Activated T-cell treated with anti-CD3 and anti-CD28 coated beads, Interleukin-2, amount 50 U/mL, for 24 hours (primary cell): ENCODE results near the gene COQ3.

Experiments
- DNase-seq: peaks from one replicate; pipeline ENCODE4 v3.0.0-alpha.2; 2020
- H3K27ac Mint-ChIP-seq: 2 replicates; pipeline ENCODE4 v1.8.0; 2020; ENCODE audit warnings: mild to moderate bottlenecking, mixed read lengths
- H3K27me3 Mint-ChIP-seq: 2 replicates; pipeline ENCODE4 v1.8.0; 2020; ENCODE audit warnings: mixed read lengths
- H3K36me3 Mint-ChIP-seq: 2 replicates; pipeline ENCODE4 v1.8.0; 2020; ENCODE audit warnings: low read depth, mixed read lengths
- H3K4me1 Mint-ChIP-seq: 2 replicates; pipeline ENCODE4 v1.8.0; 2020; ENCODE audit warnings: low read depth, mixed read lengths
- H3K4me3 Mint-ChIP-seq: 2 replicates; pipeline ENCODE4 v1.8.0; 2020; ENCODE audit warnings: mild to moderate bottlenecking, moderate library complexity, mixed read lengths
- H3K9me3 Mint-ChIP-seq: 2 replicates; pipeline ENCODE4 v1.8.0; 2020; ENCODE audit warnings: mixed read lengths

COQ3 gene, protein sequence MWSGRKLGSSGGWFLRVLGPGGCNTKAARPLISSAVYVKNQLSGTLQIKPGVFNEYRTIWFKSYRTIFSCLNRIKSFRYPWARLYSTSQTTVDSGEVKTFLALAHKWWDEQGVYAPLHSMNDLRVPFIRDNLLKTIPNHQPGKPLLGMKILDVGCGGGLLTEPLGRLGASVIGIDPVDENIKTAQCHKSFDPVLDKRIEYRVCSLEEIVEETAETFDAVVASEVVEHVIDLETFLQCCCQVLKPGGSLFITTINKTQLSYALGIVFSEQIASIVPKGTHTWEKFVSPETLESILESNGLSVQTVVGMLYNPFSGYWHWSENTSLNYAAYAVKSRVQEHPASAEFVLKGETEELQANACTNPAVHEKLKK

DNA sequence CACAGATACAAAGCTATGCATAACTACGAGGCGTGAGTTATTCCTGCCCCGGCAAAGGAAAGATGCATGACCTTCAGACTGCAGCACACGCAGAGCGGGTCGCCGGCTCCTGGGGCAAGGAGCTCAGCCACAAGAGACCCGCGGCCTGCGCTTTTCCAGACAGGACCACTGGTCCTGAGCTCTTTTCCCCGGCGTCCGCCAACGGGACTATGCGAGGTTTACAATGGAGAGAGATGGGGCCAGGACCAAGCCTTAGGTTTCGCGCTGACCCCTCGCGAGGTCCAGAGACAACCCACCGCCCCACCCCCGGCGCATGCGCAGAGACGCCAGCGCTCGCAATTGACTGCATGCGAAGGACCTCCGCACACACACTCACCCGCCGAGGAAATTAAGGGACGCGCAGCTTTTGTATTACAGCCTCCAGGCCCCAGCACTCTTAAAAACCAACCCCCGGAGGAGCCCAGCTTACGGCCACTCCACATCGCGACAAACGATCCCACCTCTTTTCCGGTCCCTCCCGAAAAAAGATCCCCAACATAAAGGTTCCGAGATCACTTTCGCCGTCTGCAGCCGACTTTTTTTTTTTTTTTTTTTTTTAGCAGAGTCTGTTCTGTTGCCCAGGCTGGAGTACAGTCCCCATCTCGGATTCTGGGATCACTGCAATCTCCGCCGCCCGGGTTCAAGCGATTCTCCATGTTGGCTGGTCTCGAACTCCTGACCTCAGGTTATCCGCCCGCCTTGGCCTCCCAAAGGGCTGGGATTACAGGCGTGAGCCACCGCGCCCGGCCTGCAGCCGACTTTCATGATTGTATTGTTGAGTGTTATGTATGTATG lies at the start of gene COQ3:
TSS of gene COQ3 (minus strand) at position 498 of the 834 bp plus-strand sequence. CDS start at position 482, 16 bp downstream.
- Mint-ChIP-seq H3K36me3 (peaks cover 37% of the 10 kb centered on the region), H3K4me3 (peak within 1 kb of the TSS; percentile 97), H3K9me3 (no peaks in the 10 kb centered on the region), H3K4me1 (peaks cover 21% of the 10 kb centered on the region), H3K27me3 (no peaks in the 10 kb centered on the region), H3K27ac (peak within 1 kb of the TSS; percentile 96)
- DNase-seq, result peak; percentile 83

DNA sequence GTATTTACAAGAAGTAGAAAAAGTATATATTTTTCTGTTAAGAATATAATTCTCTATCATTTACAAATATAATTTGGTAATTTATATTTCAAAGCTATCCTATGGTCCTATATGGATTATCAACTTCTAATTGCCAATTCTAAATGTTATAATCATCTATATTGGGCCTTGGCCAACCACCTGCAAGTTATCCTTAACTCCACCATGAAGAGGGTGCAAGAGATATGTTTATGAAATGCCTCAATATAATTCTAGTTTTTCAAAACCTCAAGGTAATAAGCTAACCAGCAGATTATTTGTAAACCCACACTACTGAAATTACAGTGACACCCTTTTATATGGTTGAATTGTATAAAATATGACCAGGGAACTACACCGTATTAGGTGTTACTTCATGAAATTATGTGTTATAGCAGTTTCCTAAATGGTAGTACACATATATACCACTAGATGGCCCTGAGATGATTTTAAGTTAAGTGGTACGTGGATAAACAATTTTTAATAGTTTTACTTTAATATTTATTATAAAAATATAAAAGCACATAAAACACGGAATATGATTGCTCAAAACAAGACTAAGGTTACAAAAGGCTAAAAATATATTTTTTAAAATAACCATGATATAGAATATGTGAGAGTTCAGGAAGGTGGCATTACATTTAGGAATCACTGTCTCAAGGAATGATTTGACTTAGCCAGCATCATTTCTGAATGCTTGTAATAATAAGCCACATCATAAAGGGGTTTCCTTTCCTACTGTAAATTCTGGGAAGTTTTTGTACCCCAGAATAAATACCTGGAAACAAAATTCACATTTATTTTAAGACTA lies 40.9 kb upstream of the COQ3 start:
- Mint-ChIP-seq H3K4me1 (no peaks in the 10 kb centered on the region), H3K9me3 (no peaks in the 10 kb centered on the region), H3K4me3 (no peak overlapping the region), H3K36me3 (peaks cover 66% of the 10 kb centered on the region), H3K27me3 (no peaks in the 10 kb centered on the region), H3K27ac (no peak overlapping the region)
- no peak for DNase-seq

DNA sequence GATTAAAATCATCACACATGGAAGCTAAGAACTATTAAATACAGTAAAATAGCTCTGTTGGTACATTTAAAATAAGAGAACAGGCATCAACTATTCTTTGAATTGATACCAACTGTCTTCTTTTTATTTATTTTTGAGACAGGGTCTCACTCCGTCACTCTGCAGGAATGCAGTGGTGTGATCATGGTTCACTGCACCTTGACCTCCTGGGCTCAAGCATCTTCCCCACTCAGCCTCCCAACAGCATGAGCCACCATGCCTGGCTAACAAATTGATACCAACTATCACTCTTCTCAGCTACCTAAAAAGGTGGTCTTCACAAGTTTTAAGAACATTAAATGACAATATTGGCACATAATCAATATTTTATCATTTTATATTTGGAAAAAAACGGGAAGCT lies 38.9 kb upstream of the COQ3 start:
- no peak for DNase-seq
- Mint-ChIP-seq H3K27me3 (no peaks in the 10 kb centered on the region), H3K4me3 (no peak overlapping the region), H3K27ac (no peak overlapping the region), H3K9me3 (no peaks in the 10 kb centered on the region), H3K36me3 (peaks cover 64% of the 10 kb centered on the region), H3K4me1 (peaks cover 5% of the 10 kb centered on the region)

DNA sequence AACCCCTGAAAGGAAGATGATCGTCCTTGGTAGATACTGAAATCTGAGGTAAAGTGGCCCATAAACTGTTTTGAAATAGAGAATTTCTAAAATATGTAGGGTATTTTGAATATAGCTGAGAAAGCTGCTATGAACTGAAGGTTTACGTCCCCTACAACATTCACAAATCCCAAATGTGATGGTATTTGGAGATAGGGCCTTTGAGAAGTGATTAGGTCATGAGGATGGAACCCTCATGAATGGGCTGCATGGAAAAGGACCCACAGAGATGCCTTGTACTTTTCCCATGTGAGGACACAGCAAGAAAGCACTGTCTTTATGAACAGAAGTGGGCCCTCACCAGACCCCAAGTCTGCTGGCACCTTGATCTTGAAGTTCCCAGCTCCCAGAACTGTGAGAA lies 37.9 kb upstream of the COQ3 start:
- no peaks in the 10 kb centered on the region for H3K27me3 Mint-ChIP-seq
- H3K4me3 Mint-ChIP-seq, result no peak overlapping the region
- H3K9me3 Mint-ChIP-seq, result no peaks in the 10 kb centered on the region
- H3K4me1 Mint-ChIP-seq, result peaks cover 15% of the 10 kb centered on the region
- DNase-seq, result no peak
- peaks cover 64% of the 10 kb centered on the region for H3K36me3 Mint-ChIP-seq
- H3K27ac Mint-ChIP-seq, result no peak overlapping the region

DNA sequence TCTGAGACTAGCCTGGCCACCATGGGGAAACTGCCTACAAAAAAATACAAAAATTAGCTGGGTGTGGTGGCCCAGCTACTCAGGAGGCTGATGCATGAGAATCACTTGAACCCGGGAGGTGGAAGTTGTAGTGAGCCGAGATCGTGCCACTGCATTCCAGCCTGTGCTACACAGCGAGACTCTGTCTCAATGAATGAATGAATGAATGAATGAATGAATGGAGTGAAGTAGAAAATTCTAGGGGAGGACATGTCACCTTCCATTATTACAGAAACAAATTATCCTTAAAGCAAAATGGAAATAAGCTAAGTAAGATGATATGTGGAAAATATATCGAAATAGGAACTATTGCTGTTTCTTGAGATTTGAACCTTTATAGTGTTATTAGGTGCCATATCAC lies 34.0 kb upstream of the COQ3 start:
- H3K9me3 Mint-ChIP-seq, result no peaks in the 10 kb centered on the region
- no peak for DNase-seq
- H3K36me3 Mint-ChIP-seq, result peaks cover 82% of the 10 kb centered on the region
- H3K4me1 Mint-ChIP-seq, result peaks cover 40% of the 10 kb centered on the region
- H3K27me3 Mint-ChIP-seq, result no peaks in the 10 kb centered on the region
- peak overlapping the region; percentile 11 for H3K27ac Mint-ChIP-seq
- no peak overlapping the region for H3K4me3 Mint-ChIP-seq

DNA sequence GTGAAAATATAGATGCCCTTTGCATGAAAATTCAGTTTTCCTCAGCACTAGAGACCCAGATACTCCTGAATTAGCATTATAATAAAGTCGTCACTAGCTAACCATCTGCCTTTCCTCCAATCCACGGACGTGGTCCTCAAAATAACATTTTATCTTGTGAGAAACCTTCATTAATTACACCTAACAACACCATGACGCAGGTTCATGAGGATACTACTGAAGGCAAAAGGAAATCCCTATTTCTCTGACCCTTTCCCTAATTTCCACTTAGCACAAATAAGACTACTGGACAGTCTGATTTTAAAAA lies 32.4 kb upstream of the COQ3 start:
- Mint-ChIP-seq H3K27ac (peak overlapping the region; percentile 100), H3K36me3 (peaks cover 82% of the 10 kb centered on the region), H3K9me3 (no peaks in the 10 kb centered on the region), H3K4me1 (peaks cover 56% of the 10 kb centered on the region), H3K4me3 (peak overlapping the region; percentile 99), H3K27me3 (no peaks in the 10 kb centered on the region)
- DNase-seq, result no peak

DNA sequence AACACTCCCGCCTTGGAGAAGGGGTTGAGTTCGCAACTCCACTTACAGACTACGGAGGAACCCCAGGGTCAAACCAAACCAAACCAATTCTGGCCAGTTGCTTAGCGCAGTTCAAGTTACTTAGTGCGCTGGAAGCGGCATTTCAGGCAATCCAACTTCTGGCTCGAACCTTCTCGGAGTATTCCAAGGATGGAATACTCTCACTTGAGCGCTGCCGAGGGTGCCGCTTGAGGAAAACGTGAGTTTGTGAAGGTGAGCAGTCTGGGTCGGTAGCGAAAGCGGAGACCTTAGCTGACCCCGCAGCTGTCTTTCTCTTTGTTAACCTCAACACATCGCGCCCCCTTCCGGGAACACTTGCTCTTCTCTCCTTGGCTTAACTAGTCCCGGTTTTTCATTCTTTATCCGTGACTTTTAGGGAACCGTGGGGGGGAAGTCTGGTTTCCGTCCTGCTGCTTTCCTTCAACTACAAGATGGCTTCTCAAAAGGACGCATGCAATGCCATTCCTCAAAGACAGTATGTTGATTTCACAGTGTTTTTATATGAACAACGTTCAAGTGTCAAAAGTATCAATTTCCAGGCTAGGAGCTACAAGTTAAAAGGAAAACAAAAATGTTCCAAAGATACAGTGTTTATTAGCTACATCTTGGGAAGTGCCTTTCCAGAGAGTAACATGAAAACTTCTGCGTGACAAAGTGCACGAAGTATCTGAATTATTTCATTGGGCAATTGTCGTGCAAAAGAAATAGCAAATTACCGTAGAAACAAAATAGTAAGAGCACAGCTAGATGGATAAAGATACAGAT lies 31.9 kb upstream of the COQ3 start:
- Mint-ChIP-seq H3K9me3 (no peaks in the 10 kb centered on the region), H3K27ac (peak overlapping the region; percentile 100), H3K4me3 (peak overlapping the region; percentile 99), H3K4me1 (peaks cover 62% of the 10 kb centered on the region), H3K36me3 (peaks cover 82% of the 10 kb centered on the region), H3K27me3 (no peaks in the 10 kb centered on the region)
- DNase-seq, result peak; percentile 80

DNA sequence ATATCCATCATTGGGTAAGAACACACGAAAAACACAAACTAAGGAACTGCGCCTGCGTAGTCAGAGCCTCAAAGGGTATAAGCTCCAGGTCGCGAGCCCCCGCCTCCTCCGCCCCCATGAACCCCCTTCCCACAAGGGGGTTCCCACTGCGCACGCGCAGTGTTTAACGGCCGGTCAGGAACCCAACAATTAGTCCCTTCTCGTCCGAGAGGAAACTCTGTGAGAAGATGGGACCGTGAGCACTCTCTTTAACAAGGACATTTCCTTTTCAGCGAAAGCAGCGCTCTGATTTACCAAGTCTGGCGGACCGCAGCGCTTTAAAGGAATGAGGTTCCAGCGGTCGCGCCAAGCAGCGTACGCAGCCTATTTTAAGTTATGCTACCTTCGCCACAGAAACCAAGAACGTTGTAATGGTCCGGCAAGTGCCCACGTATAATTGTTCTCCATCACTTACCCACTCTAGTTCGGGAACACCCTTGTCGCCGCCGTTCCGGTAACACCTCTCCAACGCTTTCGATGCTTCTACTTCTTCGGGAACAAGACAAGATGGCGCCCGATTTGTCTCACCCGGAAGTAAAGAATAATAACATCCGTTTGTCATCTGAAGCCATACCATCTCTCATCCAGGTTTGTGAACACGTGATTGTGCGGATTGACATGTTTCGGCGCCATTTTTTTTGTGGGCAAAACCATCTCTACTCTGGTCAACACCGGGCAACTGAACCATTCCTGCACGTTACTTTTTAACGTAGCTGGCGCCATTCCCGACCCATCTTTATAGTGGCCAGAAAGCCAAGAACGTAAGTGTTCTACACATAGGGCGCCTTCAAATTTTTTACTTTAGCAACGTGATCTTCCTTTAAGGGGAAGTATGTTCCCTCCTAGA lies 31.0 kb upstream of the COQ3 start, which contains the start of gene PNISR:
TSS of gene PNISR (minus strand) at position 548 of the 886 bp plus-strand sequence. CDS start 10,649 bp downstream, outside the sequence.
- Mint-ChIP-seq H3K4me1 (peaks cover 70% of the 10 kb centered on the region), H3K9me3 (no peaks in the 10 kb centered on the region), H3K27me3 (no peaks in the 10 kb centered on the region), H3K27ac (peak within 1 kb of the TSS; percentile 100), H3K4me3 (peak within 1 kb of the TSS; percentile 99), H3K36me3 (peaks cover 80% of the 10 kb centered on the region)
- peak; percentile 87 for DNase-seq

DNA sequence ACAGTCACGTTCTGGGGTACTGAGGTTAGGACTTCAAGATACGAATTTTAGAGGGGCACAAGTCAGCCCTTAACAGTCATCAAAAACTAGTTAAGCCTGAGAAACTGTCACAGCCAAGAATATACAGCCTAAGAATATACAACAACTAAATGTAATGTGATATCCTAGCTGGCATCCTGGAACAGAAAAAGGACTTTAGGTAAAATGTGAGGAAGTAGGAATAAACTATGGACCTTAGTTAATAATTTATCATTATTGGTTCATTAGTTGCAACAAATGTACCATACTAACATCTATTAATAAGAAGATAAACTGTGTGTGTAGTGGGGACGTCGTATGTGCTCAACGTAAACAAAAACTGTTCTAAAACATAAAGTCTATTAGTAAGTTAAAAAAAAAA lies 30.0 kb upstream of the COQ3 start:
- peaks cover 79% of the 10 kb centered on the region for H3K36me3 Mint-ChIP-seq
- peak overlapping the region; percentile 81 for H3K27ac Mint-ChIP-seq
- H3K4me1 Mint-ChIP-seq, result peaks cover 76% of the 10 kb centered on the region
- H3K9me3 Mint-ChIP-seq, result no peaks in the 10 kb centered on the region
- no peak for DNase-seq
- no peaks in the 10 kb centered on the region for H3K27me3 Mint-ChIP-seq
- peak overlapping the region; percentile 99 for H3K4me3 Mint-ChIP-seq

DNA sequence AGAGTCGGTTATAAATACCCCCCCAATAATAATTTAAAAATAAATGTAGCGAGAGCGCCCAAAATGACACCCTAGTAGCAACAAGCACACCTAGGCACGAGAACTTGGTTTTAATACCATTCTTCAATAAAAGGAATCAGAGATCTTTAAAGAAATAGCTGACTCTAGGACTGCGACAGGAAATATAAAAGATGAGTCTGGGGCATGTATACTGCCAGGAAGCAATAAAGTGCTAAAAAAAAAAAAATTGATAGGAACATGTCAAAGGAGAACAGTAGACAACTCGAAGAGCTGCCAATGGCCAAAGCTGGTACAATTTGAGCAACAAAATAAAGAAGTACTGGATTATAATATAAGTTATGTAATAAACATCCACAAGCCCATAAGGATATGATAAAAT lies 28.9 kb upstream of the COQ3 start:
- no peak for DNase-seq
- Mint-ChIP-seq H3K27me3 (no peaks in the 10 kb centered on the region), H3K9me3 (no peaks in the 10 kb centered on the region), H3K36me3 (peaks cover 76% of the 10 kb centered on the region), H3K4me1 (peaks cover 76% of the 10 kb centered on the region), H3K27ac (peak overlapping the region; percentile 27), H3K4me3 (peak overlapping the region; percentile 99)

DNA sequence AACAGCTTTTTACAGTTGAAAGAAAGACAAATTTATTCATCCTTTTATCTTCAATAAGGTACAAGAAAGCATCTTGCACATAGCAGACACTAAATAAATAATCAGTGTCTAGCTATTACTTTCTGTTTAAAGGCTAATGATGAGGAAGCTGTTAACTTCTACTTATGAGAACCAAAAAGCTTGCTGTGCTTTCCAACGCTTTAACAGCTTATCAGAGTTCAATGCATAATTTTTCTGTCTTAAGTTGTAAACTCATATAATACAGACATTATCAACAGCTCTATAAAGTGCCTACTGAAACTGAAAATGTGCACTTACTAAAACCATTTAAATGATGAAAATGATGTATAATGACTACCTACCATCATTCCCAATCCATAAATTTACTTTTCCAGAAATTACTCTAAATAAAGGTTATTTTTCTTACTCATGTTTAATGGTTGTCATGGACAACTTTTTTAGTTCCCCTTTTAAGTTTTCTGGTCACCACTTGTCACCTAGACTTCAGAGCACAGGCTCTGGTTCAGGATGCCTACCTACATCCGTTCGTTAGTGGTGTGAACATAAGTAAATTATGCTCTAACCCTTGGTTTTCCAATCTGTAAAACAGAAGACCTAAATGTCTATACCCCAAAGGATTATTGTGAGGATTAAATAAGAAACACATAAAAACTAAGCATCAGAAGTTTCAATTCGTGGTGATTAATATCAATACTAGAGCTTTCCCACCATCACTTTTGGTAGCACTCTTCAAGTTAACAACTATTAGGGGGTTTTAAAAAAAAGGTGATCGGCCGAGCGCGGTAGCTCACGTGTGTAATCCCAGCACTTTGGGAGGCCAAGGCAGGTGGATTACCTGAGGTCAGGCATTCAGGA lies 23.1 kb upstream of the COQ3 start:
- peaks cover 70% of the 10 kb centered on the region for H3K4me1 Mint-ChIP-seq
- peak overlapping the region; percentile 48 for H3K4me3 Mint-ChIP-seq
- H3K36me3 Mint-ChIP-seq, result peaks cover 67% of the 10 kb centered on the region
- H3K27me3 Mint-ChIP-seq, result no peaks in the 10 kb centered on the region
- DNase-seq, result no peak
- no peaks in the 10 kb centered on the region for H3K9me3 Mint-ChIP-seq
- peak overlapping the region; percentile 84 for H3K27ac Mint-ChIP-seq

DNA sequence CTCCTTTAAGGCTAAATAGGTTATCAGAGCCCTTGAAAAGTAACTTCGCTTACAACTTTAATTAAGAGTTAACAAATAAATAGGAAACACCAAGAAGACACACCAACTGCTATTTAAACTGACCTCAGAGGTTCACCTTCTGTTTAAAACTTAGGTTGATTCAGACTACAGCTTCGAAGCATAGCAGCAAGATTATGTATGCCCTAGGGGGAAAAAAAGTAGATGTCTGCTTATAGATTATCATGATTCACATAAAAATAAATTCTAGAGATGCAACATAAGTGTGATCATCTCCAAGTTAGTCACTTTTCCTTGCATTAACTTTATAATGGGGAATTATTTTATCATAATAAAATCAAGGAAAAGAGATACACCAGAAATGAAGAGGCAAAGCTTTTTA lies 22.2 kb upstream of the COQ3 start:
- no peaks in the 10 kb centered on the region for H3K27me3 Mint-ChIP-seq
- H3K4me3 Mint-ChIP-seq, result no peak overlapping the region
- no peak for DNase-seq
- peaks cover 67% of the 10 kb centered on the region for H3K36me3 Mint-ChIP-seq
- H3K27ac Mint-ChIP-seq, result peak overlapping the region; percentile 63
- H3K9me3 Mint-ChIP-seq, result no peaks in the 10 kb centered on the region
- peaks cover 68% of the 10 kb centered on the region for H3K4me1 Mint-ChIP-seq
